H1 (cell line): ENCODE data around the gene PARP1. TPM values are rescaled to one million over a fixed set of nuclear protein-coding genes. Genes with fewer than 3 reads are reported as not detected.
A peak's percentile ranks its signal among the peaks of the same experiment; 100 is the strongest.

ENCODE experiments used
- CTCF ChIA-PET: fragments of 300-600 bp; sonication (Branson Sonifier 250); formaldehyde crosslinking; loops from one replicate; lab custom pipeline; 2021; ENCODE audit not compliant: partially characterized antibody; lab: Charles Lee
- POLR2A ChIA-PET: fragments of 300-600 bp; sonication (Branson Sonifier 250); formaldehyde crosslinking; loops from one replicate; lab custom pipeline; 2021; ENCODE audit warnings: inconsistent platforms; ENCODE audit not compliant: partially characterized antibody; lab: Charles Lee
- DNase-seq, 2 experiments: peaks; one replicate each; pipeline versions ENCODE4 v3.0.0 to v3.0.0-alpha.2; 2010 to 2022; ENCODE audit warnings: low spot score in 2 of 2, low read depth in 1 of 2, mixed read lengths in 1 of 2
- FAIRE-seq: peaks from 2 replicates; lab custom pipeline; 2011; peaks lifted over from hg19 to GRCh38; lab: Jason Lieb, UNC
- H2AFZ ChIP-seq: 2 replicates; pipeline ENCODE4 v1.8.1; 2012; ENCODE audit warnings: low read length, inconsistent platforms
- H2AK5ac ChIP-seq: 2 replicates; pipeline ENCODE4 v1.6.1; 2013; ENCODE audit warnings: low read depth, low read length
- H2BK120ac ChIP-seq: replicated peaks from 2 replicates; pipeline ENCODE3; 2013; ENCODE audit warnings: low read depth, low read length, inconsistent platforms
- H2BK12ac ChIP-seq: 2 replicates; pipeline ENCODE4 v1.6.1; 2013; ENCODE audit warnings: low read depth, low read length
- H2BK15ac ChIP-seq: 2 replicates; pipeline ENCODE4 v1.6.1; 2013; ENCODE audit warnings: low read length
- H2BK20ac ChIP-seq: 2 replicates; pipeline ENCODE4 v1.6.1; 2013; ENCODE audit warnings: low read length
- H2BK5ac ChIP-seq: 2 replicates; pipeline ENCODE4 v1.6.1; 2013; ENCODE audit warnings: low read depth, low read length
- H3K14ac ChIP-seq: 2 replicates; pipeline ENCODE4 v1.6.1; 2013; ENCODE audit warnings: inconsistent platforms; ENCODE audit not compliant: insufficient read length
- H3K18ac ChIP-seq: 2 replicates; pipeline ENCODE4 v1.6.1; 2013; ENCODE audit warnings: low read length; ENCODE audit errors: extremely low read depth
- H3K23ac ChIP-seq: 2 replicates; pipeline ENCODE4 v1.6.1; 2013; ENCODE audit warnings: inconsistent platforms; ENCODE audit not compliant: insufficient read length
- H3K23me2 ChIP-seq: 2 replicates; pipeline ENCODE4 v1.6.1; 2013; ENCODE audit warnings: low read depth, low read length
- H3K27ac ChIP-seq: 2 replicates; pipeline ENCODE4 v1.6.1; 2011; ENCODE audit warnings: low read depth, low read length, inconsistent platforms
- H3K27me3 ChIP-seq, 4 experiments: replicated peaks in 1 of 4; 1 replicate in 1 of 4; 2 replicates in 3 of 4; pipeline versions ENCODE4 v1.6.1 to v1.8.1; 2011 to 2013; ENCODE audit warnings: low read length in 3 of 4, mild to moderate bottlenecking in 3 of 4, inconsistent platforms in 2 of 4, mixed read lengths in 2 of 4, moderate library complexity in 1 of 4; ENCODE audit not compliant: control insufficient read depth in 3 of 4, insufficient read depth in 3 of 4; ENCODE audit errors: extremely low read depth in 1 of 4
- H3K36me3 ChIP-seq, 4 experiments: 2 replicates each; pipeline versions ENCODE4 v1.6.1 to v1.8.1; 2011 to 2013; ENCODE audit warnings: mild to moderate bottlenecking in 4 of 4, low read length in 3 of 4, moderate library complexity in 2 of 4, control low read depth in 1 of 4, inconsistent platforms in 1 of 4; ENCODE audit not compliant: insufficient read depth in 4 of 4, control insufficient read depth in 2 of 4
- H3K4ac ChIP-seq: replicated peaks from 2 replicates; pipeline ENCODE3; 2013; ENCODE audit warnings: low read length, low read depth, mixed read lengths, inconsistent platforms; ENCODE audit not compliant: insufficient read length
- H3K4me1 ChIP-seq, 4 experiments: replicated peaks in 1 of 4; 1 replicate in 1 of 4; 2 replicates in 3 of 4; pipeline versions ENCODE4 v1.6.1 to v1.8.1; 2011 to 2013; ENCODE audit warnings: low read length in 3 of 4, inconsistent platforms in 2 of 4, mixed read lengths in 1 of 4; ENCODE audit not compliant: insufficient read depth in 4 of 4, control insufficient read depth in 3 of 4
- H3K4me2 ChIP-seq, 2 experiments: 2 replicates each; pipeline versions ENCODE4 v1.6.1 to v1.8.1; 2011 to 2013; ENCODE audit warnings: low read depth in 2 of 2, low read length in 2 of 2, control low read depth in 1 of 2, inconsistent platforms in 1 of 2, mild to moderate bottlenecking in 1 of 2; ENCODE audit not compliant: insufficient read depth in 1 of 2
- H3K4me3 ChIP-seq, 4 experiments: fragments of 200-600, 300-600 bp in 1 of 4; sonication (generic), shearing (Covaris generic), sonication (Bioruptor Twin) in 1 of 4; 2 replicates each; pipeline versions ENCODE4 v1.5.1 to v1.8.1; 2011 to 2016; ENCODE audit warnings: low read length in 4 of 4, low read depth in 3 of 4, control low read depth in 2 of 4, inconsistent platforms in 2 of 4, mild to moderate bottlenecking in 2 of 4, mixed read lengths in 1 of 4, moderate library complexity in 1 of 4; ENCODE audit not compliant: insufficient read depth in 2 of 4; ENCODE audit errors: extremely low read depth in 1 of 4
- H3K56ac ChIP-seq: replicated peaks from 2 replicates; pipeline ENCODE3; 2013; ENCODE audit warnings: low read depth, mild to moderate bottlenecking, mixed read lengths, low read length, inconsistent platforms; ENCODE audit not compliant: insufficient read length
- H3K79me1 ChIP-seq: 2 replicates; pipeline ENCODE4 v1.6.1; 2013; ENCODE audit warnings: low read depth, low read length, control low read depth
- H3K79me2 ChIP-seq, 2 experiments: 2 replicates each; pipeline versions ENCODE4 v1.6.1 to v1.8.1; 2012 to 2013; ENCODE audit warnings: low read length in 2 of 2, mild to moderate bottlenecking in 2 of 2, inconsistent platforms in 1 of 2; ENCODE audit not compliant: insufficient read depth in 2 of 2, control insufficient read depth in 1 of 2
- H3K9ac ChIP-seq, 4 experiments: replicated peaks in 1 of 4; 1 replicate in 1 of 4; 2 replicates in 3 of 4; pipeline versions ENCODE4 v1.6.1 to v1.8.1; 2011 to 2013; ENCODE audit warnings: low read depth in 3 of 4, low read length in 3 of 4, control low read depth in 2 of 4, mild to moderate bottlenecking in 2 of 4, moderate library complexity in 2 of 4, inconsistent platforms in 1 of 4; ENCODE audit errors: extremely low read depth in 1 of 4
- H3K9me3 ChIP-seq, 2 experiments: 2 replicates each; pipeline versions ENCODE4 v1.6.1 to v1.8.1; 2012 to 2013; ENCODE audit warnings: mild to moderate bottlenecking in 2 of 2, moderate library complexity in 2 of 2, control low read depth in 1 of 2, inconsistent platforms in 1 of 2, low read depth in 1 of 2, low read length in 1 of 2, mixed read lengths in 1 of 2; ENCODE audit not compliant: insufficient read depth in 2 of 2
- H4K20me1 ChIP-seq, 2 experiments: replicated peaks in 1 of 2; 2 replicates each; pipeline versions ENCODE3 to v1.8.1; 2011 to 2013; ENCODE audit warnings: inconsistent platforms in 2 of 2, low read length in 2 of 2, mild to moderate bottlenecking in 1 of 2; ENCODE audit not compliant: insufficient read depth in 2 of 2, control insufficient read depth in 1 of 2
- H4K5ac ChIP-seq: 2 replicates; pipeline ENCODE4 v1.6.1; 2013; ENCODE audit warnings: low read length, low read depth, mixed read lengths, inconsistent platforms; ENCODE audit not compliant: insufficient read length
- H4K8ac ChIP-seq: 2 replicates; pipeline ENCODE4 v1.8.0; 2013; ENCODE audit warnings: mild to moderate bottlenecking, moderate library complexity, low read length, inconsistent platforms; ENCODE audit not compliant: insufficient read depth; ENCODE audit errors: extremely low read depth
- H4K91ac ChIP-seq: replicated peaks from 2 replicates; pipeline ENCODE3; 2013; ENCODE audit warnings: low read length, mixed read lengths, inconsistent platforms; ENCODE audit not compliant: insufficient read length
- BACH1 ChIP-seq: IDR thresholded peaks from 2 replicates; pipeline ENCODE4 v1.6.1; 2012; ENCODE audit warnings: low read length, improper control_type of control experiment
- CBX8 ChIP-seq: fragments of 300-800, 300-1000 bp; sonication (generic); IDR thresholded peaks from 2 replicates; pipeline ENCODE4 v1.7.1; 2016; ENCODE audit warnings: low read depth, low read length, borderline replicate concordance
- KDM4A ChIP-seq: IDR thresholded peaks from one replicate; pipeline ENCODE4 v1.7.1; 2012; ENCODE audit warnings: low read depth, mild to moderate bottlenecking, moderate library complexity, low read length, inconsistent platforms; ENCODE audit not compliant: severe bottlenecking
- TAF1 ChIP-seq: IDR thresholded peaks from 2 replicates; pipeline ENCODE4 v1.6.1; 2011; ENCODE audit warnings: mild to moderate bottlenecking, low read depth, low read length
- TCF12 ChIP-seq: IDR thresholded peaks from 2 replicates; pipeline ENCODE4 v1.6.1; 2011; ENCODE audit warnings: low read depth, mild to moderate bottlenecking, low read length
- ZNF274 ChIP-seq: IDR thresholded peaks from 2 replicates; pipeline ENCODE4 v1.7.0; 2012; ENCODE audit warnings: low read length, borderline replicate concordance; ENCODE audit errors: extremely low read depth
- WGBS, 2 experiments: shearing (Covaris generic) in 1 of 2; methylation state at CpG; one replicate each; pipeline versions ENCODE4 v1.1.6 to v1.1.7; 2013 to 2015; ENCODE audit warnings: low lambda C conversion rate in 2 of 2, mixed read lengths in 2 of 2, inconsistent platforms in 1 of 2, low coverage in 1 of 2, missing lambda C conversion rate in 1 of 2; ENCODE audit not compliant: insufficient replicate concordance in 2 of 2, insufficient coverage in 1 of 2, insufficient read length in 1 of 2; ENCODE audit errors: extremely low coverage in 1 of 2, missing lambda C conversion rate in 1 of 2; 5-methylcytosine and 5-hydroxymethylcytosine counted together
- polyA plus RNA-seq, 7 experiments: library from polyadenylated mRNA; depleted of rRNA in 3 of 7; stranded (reverse) in 5 of 7; unstranded in 2 of 7; fragments of >200 nt in 5 of 7; fragments of 200-250 nt in 2 of 7; gene quantifications; 1 replicate in 5 of 7; 2 replicates in 1 of 7; 4 replicates in 1 of 7; pipeline versions ENCODE4 v1.2.1 to v1.2.3, GENCODE V29; 2011 to 2013; ENCODE audit warnings: missing spikeins in 2 of 7, mixed read lengths in 2 of 7
- total RNA-seq: library from RNA; stranded (reverse); fragmentation: NEBNext Ultra II Directional; extraction: Animal tissue kit (Norgen Biotek cat#: 25700); gene quantifications from 2 replicates; pipeline ENCODE4 v1.2.1, GENCODE V29; 2021

PARP1 gene
- total and polyA plus RNA-seq, 2 of the 8 experiments (the other 6 are each of a cell fraction or from before 2014, with no cell fraction given) = 416 to 441 TPM

DNA sequence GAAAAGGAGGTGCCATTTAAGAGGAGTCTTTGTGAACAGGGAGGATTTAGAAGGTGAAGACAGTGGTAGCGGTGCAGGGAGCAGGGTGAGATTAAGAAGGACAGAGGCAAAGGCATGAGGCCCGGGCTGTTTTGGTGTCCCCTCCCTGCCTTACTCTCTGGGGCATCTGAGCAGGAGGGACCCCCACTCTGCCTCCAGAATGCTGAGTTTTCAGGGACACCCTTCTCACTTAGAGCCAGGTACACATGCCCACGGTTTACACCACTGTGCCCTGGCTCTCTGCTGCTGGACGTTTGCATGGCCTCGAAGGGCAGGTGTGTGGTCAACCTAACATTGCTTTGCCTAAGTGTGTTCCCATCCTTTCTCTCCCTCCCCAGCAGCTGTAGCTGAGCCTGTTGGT lies 20.5 kb upstream of the PARP1 start:
- Histone ChIP-seq H3K27me3 (peaks cover 0 to 2% (median 0%) of the 10 kb centered on the region in 4 experiments; a peak in 1 of 7 replicates), H3K4ac (no peak overlapping the region), H3K9ac (no peak overlapping the region), H3K23ac (no peak overlapping the region), H3K79me2 (no peaks in the 10 kb centered on the region), H3K9me3 (no peaks in the 10 kb centered on the region), H2AK5ac (peak overlapping the region; percentile 82; the same call in 1 of the 2 replicates), H3K4me1 (peaks cover 0 to 9% (median 4%) of the 10 kb centered on the region in 4 experiments; a peak in 4 of 7 replicates), H3K14ac (no peak overlapping the region), H4K5ac (no peak overlapping the region), H3K18ac (no peak overlapping the region), H2BK5ac (no peak overlapping the region; the same call in 1 of the 2 replicates), H3K23me2 (no peaks in the 10 kb centered on the region), H4K91ac (no peak overlapping the region), H2BK20ac (no peak overlapping the region), H4K20me1 (no peaks in the 10 kb centered on the region), H2AFZ (no peak overlapping the region), H2BK15ac (peak overlapping the region; percentile 77; the same call in 1 of the 2 replicates), H3K4me2 (no peak overlapping the region), H3K27ac (no peak overlapping the region), H3K79me1 (no peaks in the 10 kb centered on the region), H3K36me3 (no peaks in the 10 kb centered on the region), H3K4me3 (no peak overlapping the region), H4K8ac (no peak overlapping the region), H2BK120ac (no peak overlapping the region), H2BK12ac (no peak overlapping the region; the same call in 1 of the 2 replicates), H3K56ac (no peak overlapping the region)
- no peak for DNase-seq
- ChIA-PET POLR2A (interaction anchor here (0.6 kb wide), 1 partner anchor 123 kb away, joined by 3 read pairs; no protein-coding TSS in a partner anchor), CTCF (interaction anchor here (0.6 to 0.9 kb wide), 4 partner anchors 7 to 140 kb away, joined by 3 to 4 read pairs (median 3); no protein-coding TSS in a partner anchor)
- 74% methylated on average over 5 of the region's 5 CpGs; no CpG with 5 or more reads in 1 of the 2 experiments for WGBS, 2 experiments
- TF ChIP-seq KDM4A = no peak
- TF ChIP-seq TCF12 = no peak
- TF ChIP-seq TAF1 = no peak
- TF ChIP-seq BACH1 = no peak
- TF ChIP-seq ZNF274 = no peak
- no peak for TF ChIP-seq CBX8
- no peak for FAIRE-seq
